ENCODE data around the gene RNU5D-1. TPM values are rescaled to one million over a fixed set of nuclear protein-coding genes. Genes with fewer than 3 reads are reported as not detected.

Gene RNU5D-1
- total RNA-seq, 1 experiment from 2014 or later = not detected

DNA sequence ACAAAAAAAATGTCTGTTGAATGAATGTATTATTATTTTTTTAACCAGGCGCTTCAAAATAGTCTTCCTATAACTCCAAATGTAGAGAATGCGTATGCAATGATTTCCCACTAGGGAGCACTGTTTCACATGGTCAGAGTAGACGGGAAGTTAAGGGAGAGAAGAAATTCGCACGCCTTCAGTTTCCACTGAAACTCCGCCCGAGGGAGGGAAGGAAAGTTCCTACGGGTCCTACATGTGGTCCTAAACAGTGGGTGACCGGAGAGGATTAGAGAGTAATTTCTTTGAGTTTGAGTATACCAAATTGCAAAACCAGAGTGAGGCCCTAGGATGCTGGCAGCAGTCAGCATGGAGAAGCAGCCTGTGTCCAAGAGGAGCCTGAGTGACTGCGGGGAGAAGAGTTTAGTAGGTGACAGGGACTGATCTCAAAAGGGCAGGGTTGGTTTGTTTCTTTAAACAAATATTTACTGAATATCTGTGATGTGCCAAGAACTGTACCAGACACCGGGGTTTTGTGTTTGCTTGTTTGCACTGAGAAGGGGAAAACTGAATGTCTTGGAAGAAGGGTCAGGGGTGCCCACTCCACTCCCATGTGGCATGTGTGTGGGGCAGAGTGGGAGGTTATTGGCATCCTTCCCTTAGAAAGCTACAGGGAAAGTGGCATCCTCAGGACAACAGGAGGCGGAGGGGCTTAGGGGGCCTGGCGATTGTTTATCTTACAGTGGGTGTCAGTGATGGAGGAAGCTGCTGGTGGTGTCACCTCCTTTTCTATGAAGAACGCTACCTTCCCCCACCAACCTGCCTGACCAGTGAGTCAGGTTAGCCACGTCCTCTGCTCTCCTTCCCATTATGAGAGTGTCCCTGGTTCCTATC is 22.8 kb downstream of the RNU5D-1 start:
- no peak overlapping the region for H3K27ac Mint-ChIP-seq (ENCODE audit: low read depth, unreplicated experiment)
- H3K4me3 Mint-ChIP-seq (ENCODE audit: unreplicated experiment) = no peak overlapping the region
- BruUV-seq (replicated peaks) = no TSS peak
- peaks cover 14% of the 10 kb centered on the region for H3K27me3 Mint-ChIP-seq (ENCODE audit: insufficient read depth, unreplicated experiment)
- H3K4me1 Mint-ChIP-seq (ENCODE audit: insufficient read depth, unreplicated experiment) = peaks cover 17% of the 10 kb centered on the region
- no peaks in the 10 kb centered on the region for H3K36me3 Mint-ChIP-seq (ENCODE audit: insufficient read depth, unreplicated experiment)
- TF ChIP-seq, protein P1, sequence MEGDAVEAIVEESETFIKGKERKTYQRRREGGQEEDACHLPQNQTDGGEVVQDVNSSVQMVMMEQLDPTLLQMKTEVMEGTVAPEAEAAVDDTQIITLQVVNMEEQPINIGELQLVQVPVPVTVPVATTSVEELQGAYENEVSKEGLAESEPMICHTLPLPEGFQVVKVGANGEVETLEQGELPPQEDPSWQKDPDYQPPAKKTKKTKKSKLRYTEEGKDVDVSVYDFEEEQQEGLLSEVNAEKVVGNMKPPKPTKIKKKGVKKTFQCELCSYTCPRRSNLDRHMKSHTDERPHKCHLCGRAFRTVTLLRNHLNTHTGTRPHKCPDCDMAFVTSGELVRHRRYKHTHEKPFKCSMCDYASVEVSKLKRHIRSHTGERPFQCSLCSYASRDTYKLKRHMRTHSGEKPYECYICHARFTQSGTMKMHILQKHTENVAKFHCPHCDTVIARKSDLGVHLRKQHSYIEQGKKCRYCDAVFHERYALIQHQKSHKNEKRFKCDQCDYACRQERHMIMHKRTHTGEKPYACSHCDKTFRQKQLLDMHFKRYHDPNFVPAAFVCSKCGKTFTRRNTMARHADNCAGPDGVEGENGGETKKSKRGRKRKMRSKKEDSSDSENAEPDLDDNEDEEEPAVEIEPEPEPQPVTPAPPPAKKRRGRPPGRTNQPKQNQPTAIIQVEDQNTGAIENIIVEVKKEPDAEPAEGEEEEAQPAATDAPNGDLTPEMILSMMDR (IDR thresholded peaks at IDR 0.05; ENCODE audit: unreplicated experiment) = peak; percentile 37
- intact Hi-C loops (cut with micrococcal nuclease) = loop anchor here (5.0 kb wide), 1 partner anchor 51 kb away; no protein-coding TSS in a partner anchor
- DNase-seq (ENCODE audit: unreplicated experiment) = peak; percentile 75
- ChIA-PET POLR2A (interaction anchor here (1.2 to 3.9 kb wide), 3 partner anchors 14 to 34 kb away, joined by 3 to 14 read pairs (median 8); partner anchors contain the start of genes ARMH1 and TMEM53), CTCF (interaction anchor here (0.5 to 1.4 kb wide), 6 partner anchors 9 to 671 kb away, joined by 3 to 6 read pairs (median 4); partner anchors contain the start of gene TMEM53)
- no peaks in the 10 kb centered on the region for H3K9me3 Mint-ChIP-seq (ENCODE audit: unreplicated experiment)

DNA sequence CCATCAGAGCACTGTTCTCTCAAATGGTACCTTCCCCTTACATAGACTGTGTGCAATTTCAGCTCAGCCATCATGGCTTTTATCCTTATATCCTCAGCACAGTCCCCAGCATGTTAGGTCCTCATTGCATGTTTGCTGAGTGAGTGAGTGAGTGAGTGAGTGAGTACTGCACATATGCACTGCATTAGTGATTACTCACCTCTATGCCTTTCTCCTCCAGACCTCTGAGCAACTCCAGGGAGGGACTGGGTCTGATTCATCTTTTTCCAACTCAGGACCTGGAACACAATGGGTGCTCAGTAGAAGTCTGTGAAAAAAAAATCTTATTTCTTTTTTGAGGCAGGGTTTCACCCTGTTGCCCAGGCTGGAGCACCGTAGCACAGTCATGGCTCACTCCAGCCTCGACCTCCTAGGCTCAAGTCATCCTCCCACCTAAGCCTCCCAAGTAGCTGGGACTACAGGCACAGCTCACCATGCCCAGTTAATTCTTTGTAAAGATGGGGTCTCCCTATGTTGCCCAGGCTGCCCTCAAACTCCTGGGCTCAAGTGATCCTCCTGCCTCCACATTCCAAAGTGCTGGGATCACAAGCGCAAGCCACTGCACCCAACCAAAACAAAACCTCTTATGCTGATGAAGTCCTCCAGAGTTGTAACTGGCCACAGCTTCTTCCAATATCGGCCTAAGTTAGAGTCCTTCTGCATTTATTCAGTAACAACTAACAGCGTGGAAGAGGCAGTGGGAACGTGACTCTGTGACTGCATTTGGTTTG is 23.7 kb downstream of the RNU5D-1 start:
- no peaks in the 10 kb centered on the region for H3K9me3 Mint-ChIP-seq (ENCODE audit: unreplicated experiment)
- peak; percentile 84 for DNase-seq (ENCODE audit: unreplicated experiment)
- H3K36me3 Mint-ChIP-seq (ENCODE audit: insufficient read depth, unreplicated experiment) = no peaks in the 10 kb centered on the region
- TF ChIP-seq, protein P1 (IDR thresholded peaks at IDR 0.05; ENCODE audit: unreplicated experiment) = no peak
- intact Hi-C loops (cut with micrococcal nuclease) = loop anchor here (5.0 kb wide), 1 partner anchor 50 kb away; no protein-coding TSS in a partner anchor
- POLR2A ChIA-PET = interaction anchor here (0.7 to 3.9 kb wide), 5 partner anchors 15 to 353 kb away, joined by 3 to 14 read pairs (median 5); partner anchors contain the start of genes ARMH1, RNU5D-1 and TMEM53
- H3K4me3 Mint-ChIP-seq (ENCODE audit: unreplicated experiment) = no peak overlapping the region
- BruUV-seq (replicated peaks) = no TSS peak
- H3K27ac Mint-ChIP-seq (ENCODE audit: low read depth, unreplicated experiment) = no peak overlapping the region
- H3K4me1 Mint-ChIP-seq (ENCODE audit: insufficient read depth, unreplicated experiment) = peaks cover 24% of the 10 kb centered on the region
- CTCF ChIA-PET = interaction anchor here (0.6 to 2.5 kb wide), 7 partner anchors 8 to 489 kb away, joined by 3 to 10 read pairs (median 5); no protein-coding TSS in a partner anchor
- peaks cover 14% of the 10 kb centered on the region for H3K27me3 Mint-ChIP-seq (ENCODE audit: insufficient read depth, unreplicated experiment)

DNA sequence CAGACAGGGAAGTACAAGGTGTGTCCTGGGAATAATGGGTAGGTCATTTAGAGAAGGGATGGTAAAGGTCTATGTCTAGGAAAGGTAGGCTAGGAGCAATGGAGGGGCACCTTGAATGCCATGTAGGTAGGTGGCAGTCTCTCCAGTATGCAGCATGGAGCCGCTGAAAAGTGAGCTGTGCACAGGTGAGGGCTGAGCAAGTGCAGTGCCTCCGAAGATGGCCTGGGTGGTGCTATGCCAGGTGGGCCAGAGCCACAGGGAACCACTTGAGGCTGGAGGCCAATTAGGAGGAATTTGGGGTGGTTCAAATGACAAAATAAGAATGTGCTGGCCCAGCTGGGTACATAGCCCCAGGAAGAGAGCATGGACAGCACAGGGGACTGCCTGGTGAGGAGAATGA is 25.0 kb downstream of the RNU5D-1 start:
- no peak overlapping the region for H3K4me3 Mint-ChIP-seq (ENCODE audit: unreplicated experiment)
- BruUV-seq (replicated peaks) = no TSS peak
- no peak for DNase-seq (ENCODE audit: unreplicated experiment)
- H3K36me3 Mint-ChIP-seq (ENCODE audit: insufficient read depth, unreplicated experiment) = no peaks in the 10 kb centered on the region
- no peak overlapping the region for H3K27ac Mint-ChIP-seq (ENCODE audit: low read depth, unreplicated experiment)
- intact Hi-C loops (cut with micrococcal nuclease) = loop anchor here (5.0 kb wide), 1 partner anchor 49 kb away; no protein-coding TSS in a partner anchor
- TF ChIP-seq, protein P1 (IDR thresholded peaks at IDR 0.05; ENCODE audit: unreplicated experiment) = no peak
- POLR2A ChIA-PET = interaction anchor here (1.1 to 3.9 kb wide), 2 partner anchors 16 to 25 kb away, joined by 3 to 14 read pairs; partner anchors contain the start of gene RNU5D-1
- CTCF ChIA-PET = interaction anchor here (0.6 to 2.5 kb wide), 4 partner anchors 9 to 73 kb away, joined by 3 to 10 read pairs (median 4); no protein-coding TSS in a partner anchor
- H3K27me3 Mint-ChIP-seq (ENCODE audit: insufficient read depth, unreplicated experiment) = peaks cover 8% of the 10 kb centered on the region
- H3K9me3 Mint-ChIP-seq (ENCODE audit: unreplicated experiment) = no peaks in the 10 kb centered on the region
- H3K4me1 Mint-ChIP-seq (ENCODE audit: insufficient read depth, unreplicated experiment) = peaks cover 24% of the 10 kb centered on the region
